D341Med (cell line): ENCODE results near the gene TRPV3.

Experiments
- DNase-seq: peaks from one replicate; pipeline ENCODE4 v3.0.0; 2012; ENCODE audit warnings: low spot score

The TRPV3 gene

DNA sequence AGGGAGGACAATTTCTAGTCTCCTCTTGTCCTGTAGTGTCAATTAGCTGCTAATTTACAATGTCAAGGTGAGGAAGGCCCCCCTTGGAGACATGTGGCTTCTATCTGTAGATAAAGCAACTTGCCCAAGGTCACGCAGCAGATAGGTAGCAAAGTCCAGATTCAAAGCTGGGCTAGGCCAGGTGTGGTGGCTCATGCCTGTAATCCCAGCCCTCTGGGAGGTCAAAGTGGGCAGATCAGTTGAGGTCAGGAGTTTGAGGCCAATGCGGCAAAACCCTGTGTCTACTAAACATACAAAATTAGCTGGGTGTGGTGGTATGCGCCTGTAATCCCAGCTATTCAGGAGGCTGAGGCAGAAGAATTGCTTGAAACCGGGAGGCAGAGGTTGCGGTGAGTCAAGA lies 11.1 kb downstream of the TRPV3 start:
- DNase-seq: no peak

DNA sequence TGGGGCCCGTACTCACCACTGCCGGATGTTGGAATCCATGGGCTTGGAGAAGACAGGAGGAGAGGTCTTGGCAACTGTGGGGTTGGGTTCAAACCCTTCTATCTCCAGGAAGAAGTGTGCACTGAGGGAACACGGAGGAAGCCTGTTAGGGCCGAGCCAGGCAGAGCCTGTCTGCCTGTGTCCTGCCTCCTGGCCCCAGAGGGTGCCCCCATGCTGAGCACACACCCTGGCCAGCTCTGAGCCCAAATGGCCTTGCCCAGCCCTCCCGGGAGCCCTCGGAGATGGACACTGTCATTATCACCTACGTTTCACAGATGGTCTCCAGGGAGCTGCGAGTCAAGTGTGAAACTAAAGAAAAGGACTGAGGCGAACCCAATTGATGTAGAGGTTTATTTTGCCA lies 12.5 kb downstream of the TRPV3 start:
- no peak for DNase-seq

- no peak for DNase-seq
These were observed 13.2 kb downstream of the TRPV3 start for GRCh38 chr17:3544365-3544764.

GRCh38 chr17:3543453-3543852 lies 14.2 kb downstream of the TRPV3 start:
- no peak for DNase-seq

GRCh38 chr17:3542410-3543088 lies 15.1 kb downstream of the TRPV3 start:
- DNase-seq: peak; percentile 8

- DNase-seq: peak; percentile 1
These were observed 17.6 kb downstream of the TRPV3 start for GRCh38 chr17:3539881-3540540.

GRCh38 chr17:3536716-3537115 lies 20.9 kb downstream of the TRPV3 start:
- DNase-seq: no peak

DNA sequence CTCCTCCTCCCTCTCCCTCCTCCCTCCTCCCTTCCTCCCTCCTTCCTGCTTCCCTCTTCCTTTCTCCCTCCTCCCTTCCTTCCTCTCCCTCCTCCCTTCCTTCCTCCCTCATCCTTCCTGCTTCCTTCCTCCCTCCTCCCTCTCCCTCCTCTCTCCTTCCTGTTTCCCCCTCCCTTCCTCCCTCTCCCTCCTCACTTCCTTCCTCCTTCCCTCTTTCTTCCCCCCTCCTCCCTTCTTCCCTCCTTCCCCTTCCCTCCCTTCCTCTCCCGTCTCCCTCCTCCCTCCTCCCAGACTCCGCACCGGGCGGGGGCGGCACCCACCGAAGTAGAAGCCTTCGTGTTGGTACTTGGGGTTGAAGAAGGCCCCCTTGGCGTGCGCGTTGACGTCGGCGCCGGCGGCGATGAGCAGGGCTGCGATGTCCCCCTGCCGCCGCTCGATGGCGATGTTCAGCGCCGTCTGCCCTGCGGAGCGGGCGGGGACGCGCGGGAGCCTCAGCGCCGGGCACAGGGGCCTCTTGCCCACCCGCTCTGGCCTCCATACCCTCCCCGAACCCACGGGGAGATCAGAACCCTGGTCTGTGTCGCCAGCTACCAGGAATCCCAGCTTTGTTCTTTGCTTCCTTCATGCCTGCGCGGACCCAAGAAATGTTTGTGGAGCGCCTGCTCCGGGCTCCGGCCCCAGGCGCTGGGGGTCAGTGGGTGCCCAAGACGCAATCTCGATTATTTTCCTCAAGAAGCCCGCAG lies 22.2 kb downstream of the TRPV3 start:
- peak; percentile 86 for DNase-seq

- no peak for DNase-seq
These were observed 22.7 kb downstream of the TRPV3 start for GRCh38 chr17:3534881-3535252.

DNA sequence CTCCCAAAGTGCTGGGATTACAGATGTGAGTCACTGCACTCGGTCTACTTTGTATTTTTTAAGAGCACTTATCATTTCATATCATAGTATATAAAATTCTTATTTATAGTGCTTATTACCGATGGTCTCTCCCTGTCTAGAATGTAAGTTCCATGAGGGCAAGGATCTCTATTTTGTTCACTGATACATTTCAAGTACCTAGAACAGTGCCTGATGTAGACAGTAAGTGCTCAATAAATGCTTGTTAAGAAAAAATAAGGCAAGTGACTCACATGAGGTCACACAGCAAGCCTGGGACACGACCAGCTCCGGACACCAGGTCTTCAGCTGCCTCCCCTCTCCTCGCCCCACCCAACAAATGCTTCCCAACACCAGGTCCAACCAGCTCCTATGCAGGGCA lies 23.9 kb downstream of the TRPV3 start:
- DNase-seq: no peak

GRCh38 chr17:3532859-3533142 lies 24.8 kb downstream of the TRPV3 start:
- DNase-seq: no peak

DNA sequence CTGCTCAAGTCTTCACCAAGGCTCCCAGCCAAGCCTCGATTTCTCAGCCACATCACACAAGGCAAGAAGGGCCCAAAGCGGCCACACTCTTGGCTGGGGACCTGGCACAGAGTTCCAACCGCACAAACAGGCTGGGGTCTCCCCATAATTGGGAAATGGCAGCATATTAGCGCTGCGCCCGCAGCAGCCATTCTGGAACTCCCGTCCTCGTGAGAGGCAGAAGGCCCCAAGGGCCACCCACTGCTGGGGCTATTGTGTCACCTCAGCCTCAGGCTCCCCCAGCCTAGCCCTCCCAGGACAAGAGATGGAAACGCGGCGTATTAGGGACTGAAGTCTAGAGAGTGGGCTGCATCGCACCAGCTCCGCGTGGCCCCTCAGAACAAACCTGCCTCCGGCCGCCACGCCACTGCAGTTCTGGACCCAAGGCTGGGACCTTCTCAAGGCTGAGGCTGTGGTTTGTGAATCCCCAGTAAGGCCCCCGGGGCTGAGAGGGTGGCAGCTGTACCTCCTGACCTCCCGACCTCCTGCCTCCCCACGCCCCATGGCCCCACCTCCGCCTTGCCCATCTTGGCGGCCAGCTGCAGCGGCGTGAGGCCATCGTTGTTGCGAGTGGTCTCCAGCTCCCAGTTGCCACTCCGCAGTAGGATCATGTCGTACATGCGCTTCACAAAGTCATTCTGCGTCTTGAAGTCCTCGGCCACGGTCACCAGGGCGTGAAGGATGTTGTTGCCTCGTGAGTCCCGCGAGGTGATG lies 25.3 kb downstream of the TRPV3 start:
- no peak for DNase-seq

DNA sequence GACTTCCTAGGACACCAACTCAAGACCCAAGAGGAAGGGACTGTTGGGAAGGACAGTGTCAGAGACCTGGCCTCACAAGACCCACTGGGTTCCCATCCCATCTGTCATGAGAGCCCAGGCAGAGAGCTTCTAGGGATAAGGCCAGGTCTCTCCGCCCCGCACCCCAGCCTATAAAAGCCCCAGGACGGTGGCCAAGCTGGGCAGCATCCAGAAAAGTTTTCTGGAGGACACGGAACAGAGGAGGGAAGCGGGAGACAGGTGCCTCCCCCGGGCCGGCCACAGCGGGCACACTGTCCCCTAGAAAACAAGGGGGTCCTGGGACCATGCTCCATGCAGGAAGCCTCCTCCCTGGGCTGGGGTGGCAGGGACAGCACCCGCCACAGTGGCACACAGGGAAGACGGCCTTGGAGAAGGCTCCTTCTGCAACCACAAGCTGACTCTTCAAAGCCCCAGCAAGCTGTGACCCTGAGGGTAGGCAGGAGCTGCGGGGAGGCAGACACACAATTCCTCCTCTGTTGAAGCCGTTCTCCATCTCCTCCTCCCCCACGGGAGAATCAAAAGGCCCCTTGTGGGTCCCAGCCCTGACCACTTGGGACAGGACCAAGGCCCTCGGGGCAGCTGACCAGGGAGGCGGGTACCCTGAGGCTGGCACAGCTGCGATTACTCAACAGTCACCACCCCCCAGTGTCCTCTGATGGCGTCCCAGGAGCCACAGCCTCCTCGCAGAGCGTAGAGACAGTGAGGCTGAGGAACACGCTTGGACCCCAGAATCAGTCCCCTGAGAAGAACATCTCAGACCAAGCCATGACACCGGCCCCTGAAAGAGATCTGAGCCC lies 26.1 kb downstream of the TRPV3 start:
- DNase-seq: no peak

DNA sequence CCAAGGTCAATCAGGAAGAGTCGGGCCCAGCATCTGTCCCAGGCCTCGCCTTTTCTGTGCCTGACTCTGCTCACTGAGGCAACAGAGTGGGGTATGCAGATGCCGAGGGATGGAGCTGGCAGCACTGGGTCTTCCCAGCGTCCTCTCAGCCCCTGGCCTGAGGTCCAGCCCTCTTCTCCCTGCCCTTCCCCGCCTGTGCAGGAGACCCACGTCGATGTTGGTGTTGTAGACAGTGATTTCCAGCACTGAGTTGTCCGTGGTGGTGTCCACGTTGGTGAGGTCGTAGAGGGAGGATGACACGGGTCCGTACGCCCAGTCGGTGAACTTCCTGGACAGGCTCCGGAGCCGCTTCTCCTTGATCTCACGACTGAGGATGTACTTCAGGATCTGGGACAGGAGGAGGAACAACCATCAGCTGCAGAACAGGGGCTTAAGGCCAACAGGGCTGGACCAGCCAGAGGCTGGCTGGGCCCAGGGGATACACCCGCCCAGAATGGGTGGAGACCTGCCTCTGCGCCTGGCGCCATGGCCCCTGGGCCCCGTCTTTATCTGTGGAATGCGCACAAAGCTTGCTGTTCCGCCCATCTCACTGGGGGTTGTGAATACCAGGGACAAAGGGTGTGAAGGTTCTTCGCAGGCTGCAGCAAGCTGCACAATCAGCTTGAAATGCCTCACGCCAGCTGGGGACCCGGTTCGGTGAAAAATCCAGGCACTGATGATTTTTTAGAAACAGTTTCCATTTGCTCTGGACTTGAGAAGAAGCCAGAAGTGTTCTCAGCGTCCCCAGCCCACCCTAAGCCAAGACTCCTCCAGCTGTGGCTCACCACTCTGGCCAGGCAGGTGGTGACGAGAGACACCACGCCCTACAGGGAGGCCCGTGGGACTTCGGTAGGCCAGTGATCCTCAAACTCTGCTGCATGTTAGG lies 27.5 kb downstream of the TRPV3 start:
- DNase-seq: no peak

DNA sequence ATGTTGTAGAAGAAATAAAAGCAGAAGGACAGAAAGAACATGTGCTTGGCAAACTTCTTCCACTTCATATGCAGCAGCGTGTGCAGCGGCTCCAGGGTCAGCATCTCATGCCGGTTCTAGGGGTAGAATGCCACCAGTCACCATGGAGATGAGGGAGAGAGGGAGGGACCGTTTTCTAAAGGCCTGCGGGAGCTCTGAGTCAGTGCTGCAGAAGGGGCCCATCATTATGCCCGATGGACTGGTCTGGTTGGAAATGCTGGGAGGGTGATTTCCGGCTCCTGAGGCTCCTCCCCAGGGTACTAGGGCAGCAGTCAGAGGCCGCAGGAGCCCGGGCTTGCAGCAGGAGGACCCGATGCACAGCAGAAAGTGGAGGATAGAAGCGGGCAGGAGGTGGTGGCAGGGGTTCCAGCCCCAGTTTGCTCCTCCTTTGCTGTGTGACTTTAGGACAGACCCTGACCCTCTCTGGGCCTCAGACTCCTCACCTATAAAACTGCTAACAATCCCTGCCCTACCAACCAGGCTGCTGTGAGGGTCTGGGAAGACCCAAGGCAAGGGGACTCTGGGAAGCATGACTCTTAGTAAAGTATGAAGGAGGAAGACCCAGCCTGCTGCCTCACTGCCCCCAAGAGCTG lies 28.6 kb downstream of the TRPV3 start:
- no peak for DNase-seq

DNA sequence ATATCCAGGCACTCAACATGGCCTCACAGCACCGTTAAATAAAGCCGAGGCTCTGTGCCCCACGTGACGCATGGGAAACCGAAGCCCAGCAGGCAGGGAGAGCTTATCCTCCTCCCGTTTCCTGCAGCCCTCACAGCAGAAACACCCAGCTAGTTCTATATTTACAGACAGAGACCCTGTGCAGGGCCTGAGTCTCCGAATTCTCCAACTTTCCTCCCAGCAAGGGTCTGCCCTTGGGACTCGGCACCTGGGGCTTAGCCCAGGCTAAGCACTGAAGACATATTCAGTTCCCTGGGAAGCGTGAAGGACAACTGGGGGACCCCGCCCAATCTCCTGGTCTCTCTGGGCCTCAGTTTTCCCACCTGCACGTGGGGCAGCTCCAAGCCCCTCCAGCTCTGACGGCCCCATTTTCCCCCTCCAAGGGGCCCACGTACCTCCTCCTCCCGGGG lies 29.2 kb downstream of the TRPV3 start:
- DNase-seq: no peak

DNA sequence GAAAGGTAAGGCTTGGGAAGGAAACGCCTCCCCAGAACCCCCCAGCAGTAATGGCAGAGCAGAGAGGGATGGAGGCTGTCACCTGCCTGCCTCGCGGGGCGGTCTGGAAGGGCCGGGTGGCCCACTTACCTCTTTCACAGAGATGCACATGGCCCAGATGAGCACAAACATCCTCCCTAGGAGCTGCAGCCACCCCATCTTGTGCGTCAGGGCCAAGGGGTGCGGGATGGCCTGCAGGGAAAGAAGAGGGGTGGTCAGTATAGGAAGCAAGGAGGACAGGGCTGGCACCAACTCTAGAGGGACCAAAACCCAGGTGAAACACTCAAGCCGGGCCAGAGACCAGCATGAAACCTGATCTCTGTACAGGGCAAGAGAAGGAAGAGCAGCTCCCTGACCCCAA lies 29.7 kb downstream of the TRPV3 start:
- DNase-seq: no peak

DNA sequence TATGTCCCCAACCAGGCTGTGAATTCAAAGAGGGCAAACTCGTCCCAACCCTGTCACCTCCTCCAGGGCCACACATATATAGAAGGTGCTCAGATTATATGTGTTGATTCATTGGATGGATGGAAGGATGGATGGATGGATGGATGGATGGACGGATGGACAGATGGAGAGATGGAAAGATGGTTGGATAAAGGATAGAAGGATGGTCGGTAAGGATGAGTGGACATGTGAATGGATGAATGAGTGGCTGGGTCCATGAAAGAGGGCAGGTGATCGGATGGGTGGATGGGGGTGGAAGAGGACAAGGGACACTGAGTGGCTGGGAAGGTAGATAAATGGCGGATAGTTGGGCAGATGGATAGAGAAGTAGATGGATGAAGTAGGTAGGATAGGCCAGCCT lies 30.1 kb downstream of the TRPV3 start:
- no peak for DNase-seq

- no peak for DNase-seq
These were observed 30.6 kb downstream of the TRPV3 start for GRCh38 chr17:3526971-3527370.

GRCh38 chr17:3526491-3526890 lies 31.1 kb downstream of the TRPV3 start:
- DNase-seq: no peak
